Breast epithelium (tissue), 3 donors: Measurements from ENCODE around the gene TRIO.

Experiments used
- CTCF ChIP-seq, 3 donors: fragments of 450-650 bp; IDR thresholded peaks; one replicate each; pipeline ENCODE4 v1.5.1; 2016 to 2017; ENCODE audit warnings: antibody characterized with exemption in 3 of 3, mild to moderate bottlenecking in 3 of 3, moderate library complexity in 3 of 3
- POLR2A ChIP-seq: fragments of 450-650 bp; IDR thresholded peaks from one replicate; pipeline ENCODE4 v1.6.1; 2016; ENCODE audit warnings: antibody characterized with exemption, mild to moderate bottlenecking, moderate library complexity
- POLR2AphosphoS5 ChIP-seq, 3 donors: sonication (generic); formaldehyde crosslinking; IDR thresholded peaks; one replicate each; pipeline ENCODE4 v1.6.1; 2017; ENCODE audit warnings: antibody characterized with exemption in 3 of 3

GRCh38 chr5:14359069-14360043, 216.2 kb downstream of the TRIO start:
- TF ChIP-seq CTCF (IDR thresholded peaks at IDR 0.05) (no peak), POLR2AphosphoS5 (IDR thresholded peaks at IDR 0.05) (no peak), POLR2A (no peak)
